ENCODE measurements around the gene ACTR1B.

ACTR1B gene

DNA sequence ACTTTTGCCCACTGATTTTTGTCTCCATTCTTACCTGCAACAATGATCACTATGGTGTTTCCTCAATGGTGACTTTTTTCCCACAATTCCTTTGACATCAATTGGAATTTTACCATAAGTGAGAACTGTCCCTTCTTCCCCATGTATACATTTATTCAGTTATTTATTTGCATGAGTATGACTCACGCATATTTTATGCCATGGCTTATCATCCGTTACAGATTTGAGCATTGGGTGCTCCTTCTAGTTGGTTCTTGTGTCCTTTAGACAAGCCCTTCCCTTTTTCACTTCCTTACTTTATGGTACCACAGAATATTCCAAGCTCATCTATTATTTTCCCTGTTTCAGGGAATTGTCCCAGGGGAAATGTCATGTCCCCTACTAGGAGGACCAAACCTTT, 10.4 kb downstream of the ACTR1B start:
- Histone ChIP-seq H3K4me3 (ENCODE audit: severe bottlenecking) (no peak overlapping the region), H3K9me3 (ENCODE audit: severe bottlenecking) (no peaks in the 10 kb centered on the region), H3K36me3 (ENCODE audit: low read depth) (peaks cover 30% of the 10 kb centered on the region), H3K27me3 (ENCODE audit: insufficient read depth, poor library complexity, severe bottlenecking) (no peaks in the 10 kb centered on the region), H3K4me1 (ENCODE audit: insufficient read depth, poor library complexity, severe bottlenecking) (no peaks in the 10 kb centered on the region), H3K27ac (ENCODE audit: poor library complexity, severe bottlenecking) (no peak overlapping the region)
- TF ChIP-seq, protein P1, sequence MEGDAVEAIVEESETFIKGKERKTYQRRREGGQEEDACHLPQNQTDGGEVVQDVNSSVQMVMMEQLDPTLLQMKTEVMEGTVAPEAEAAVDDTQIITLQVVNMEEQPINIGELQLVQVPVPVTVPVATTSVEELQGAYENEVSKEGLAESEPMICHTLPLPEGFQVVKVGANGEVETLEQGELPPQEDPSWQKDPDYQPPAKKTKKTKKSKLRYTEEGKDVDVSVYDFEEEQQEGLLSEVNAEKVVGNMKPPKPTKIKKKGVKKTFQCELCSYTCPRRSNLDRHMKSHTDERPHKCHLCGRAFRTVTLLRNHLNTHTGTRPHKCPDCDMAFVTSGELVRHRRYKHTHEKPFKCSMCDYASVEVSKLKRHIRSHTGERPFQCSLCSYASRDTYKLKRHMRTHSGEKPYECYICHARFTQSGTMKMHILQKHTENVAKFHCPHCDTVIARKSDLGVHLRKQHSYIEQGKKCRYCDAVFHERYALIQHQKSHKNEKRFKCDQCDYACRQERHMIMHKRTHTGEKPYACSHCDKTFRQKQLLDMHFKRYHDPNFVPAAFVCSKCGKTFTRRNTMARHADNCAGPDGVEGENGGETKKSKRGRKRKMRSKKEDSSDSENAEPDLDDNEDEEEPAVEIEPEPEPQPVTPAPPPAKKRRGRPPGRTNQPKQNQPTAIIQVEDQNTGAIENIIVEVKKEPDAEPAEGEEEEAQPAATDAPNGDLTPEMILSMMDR (IDR thresholded peaks at IDR 0.05; ENCODE audit: poor library complexity, severe bottlenecking), result no peak
- ATAC-seq (ENCODE audit: low read depth) (no peak), DNase-seq (ENCODE audit: low spot score) (no peak)

DNA sequence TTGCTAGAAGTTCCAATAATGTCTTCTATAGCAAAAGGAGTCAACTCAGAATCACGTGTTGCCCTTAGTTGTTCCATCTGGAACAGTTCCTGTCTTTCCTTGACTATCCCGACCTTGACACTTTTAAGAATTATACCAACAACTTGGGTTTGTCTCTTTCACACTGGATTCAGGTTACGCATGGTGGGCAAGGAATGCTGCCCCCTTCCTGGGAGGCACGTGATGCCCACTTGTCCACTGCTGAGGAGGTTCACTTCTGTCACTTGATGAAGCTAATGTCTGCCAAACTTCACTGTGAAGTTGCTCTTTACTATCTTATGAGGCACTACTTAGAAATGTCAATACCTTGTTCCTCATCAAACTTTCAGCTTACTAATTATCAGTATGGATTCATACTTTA, 12.7 kb downstream of the ACTR1B start:
- Histone ChIP-seq H3K27ac (ENCODE audit: poor library complexity, severe bottlenecking) (no peak overlapping the region), H3K4me1 (ENCODE audit: insufficient read depth, poor library complexity, severe bottlenecking) (no peaks in the 10 kb centered on the region), H3K4me3 (ENCODE audit: severe bottlenecking) (no peak overlapping the region), H3K27me3 (ENCODE audit: insufficient read depth, poor library complexity, severe bottlenecking) (no peaks in the 10 kb centered on the region), H3K36me3 (ENCODE audit: low read depth) (peaks cover 25% of the 10 kb centered on the region), H3K9me3 (ENCODE audit: severe bottlenecking) (no peaks in the 10 kb centered on the region)
- TF ChIP-seq, protein P1 (IDR thresholded peaks at IDR 0.05; ENCODE audit: poor library complexity, severe bottlenecking), result no peak
- no peak for DNase-seq (ENCODE audit: low spot score)
- ATAC-seq (ENCODE audit: low read depth), result no peak

DNA sequence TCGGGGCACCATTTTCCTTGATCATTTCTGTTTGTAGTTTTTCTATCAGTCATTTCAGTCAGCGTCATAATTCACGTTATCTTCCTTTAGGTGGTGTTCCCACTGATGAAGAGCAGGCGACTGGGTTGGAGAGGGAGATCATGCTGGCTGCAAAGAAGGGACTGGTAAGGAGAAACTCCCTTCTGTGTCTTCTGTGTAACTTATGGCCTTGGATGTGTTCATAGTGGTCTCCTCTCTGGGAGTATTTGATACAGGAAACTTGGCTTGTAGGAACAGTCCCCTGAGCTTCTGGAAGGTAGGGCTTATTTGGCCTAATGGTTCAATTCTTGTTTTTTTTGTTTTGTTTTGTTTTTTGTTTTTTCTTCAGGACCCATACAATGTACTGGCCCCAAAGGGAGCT, 16.9 kb downstream of the ACTR1B start:
- Histone ChIP-seq H3K9me3 (ENCODE audit: severe bottlenecking) (no peaks in the 10 kb centered on the region), H3K36me3 (ENCODE audit: low read depth) (peaks cover 25% of the 10 kb centered on the region), H3K27me3 (ENCODE audit: insufficient read depth, poor library complexity, severe bottlenecking) (no peaks in the 10 kb centered on the region), H3K4me1 (ENCODE audit: insufficient read depth, poor library complexity, severe bottlenecking) (no peaks in the 10 kb centered on the region), H3K27ac (ENCODE audit: poor library complexity, severe bottlenecking) (no peak overlapping the region), H3K4me3 (ENCODE audit: severe bottlenecking) (peak overlapping the region; percentile 86)
- TF ChIP-seq, protein P1 (IDR thresholded peaks at IDR 0.05; ENCODE audit: poor library complexity, severe bottlenecking), result no peak
- DNase-seq (ENCODE audit: low spot score) (no peak), ATAC-seq (ENCODE audit: low read depth) (no peak)

DNA sequence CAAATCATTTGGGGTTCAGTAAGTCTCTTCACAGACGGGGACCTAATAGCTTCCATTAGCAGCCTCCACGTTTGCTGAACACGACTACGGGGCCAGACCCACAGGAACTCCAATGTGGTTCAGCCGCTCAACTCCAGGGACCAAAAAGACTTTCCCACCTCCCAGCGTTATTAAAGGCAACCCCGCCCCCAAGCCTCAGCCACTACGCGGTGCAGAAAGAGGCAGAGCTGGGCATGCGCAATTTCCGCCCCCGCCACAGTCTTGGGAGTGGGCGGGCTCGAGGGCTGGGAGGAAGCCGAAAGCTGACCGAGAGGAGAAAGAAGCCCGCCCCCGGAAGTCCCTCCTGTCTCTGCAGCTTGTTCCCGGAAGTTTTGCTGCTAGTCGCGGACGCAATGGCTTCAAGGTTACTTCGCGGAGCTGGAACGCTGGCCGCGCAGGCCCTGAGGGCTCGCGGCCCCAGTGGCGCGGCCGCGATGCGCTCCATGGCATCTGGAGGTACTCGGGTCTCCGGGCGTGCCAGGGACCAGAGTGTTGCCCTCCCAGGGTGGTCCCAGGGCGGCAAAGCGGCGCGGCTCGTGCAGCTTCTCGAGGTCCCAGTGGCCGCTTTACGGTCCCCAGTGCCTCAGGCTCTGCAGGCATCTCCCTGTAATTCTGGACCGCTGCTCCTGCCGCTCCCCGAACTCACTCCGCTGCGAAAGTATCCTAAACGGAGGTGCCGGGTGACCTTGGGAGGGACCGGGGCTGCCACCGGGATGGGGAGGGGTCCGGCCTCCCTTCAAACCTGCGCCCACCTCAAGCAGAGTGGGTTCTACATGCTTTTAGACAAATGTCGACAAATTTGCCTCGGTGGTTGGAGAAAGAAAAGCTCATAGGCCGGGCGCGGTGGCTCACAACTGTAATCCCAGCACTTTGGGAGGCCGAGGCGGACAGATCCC, 17.9 kb downstream of the ACTR1B start, which contains the start of gene COX5B:
COX5B (plus strand) TSS at position 368 of the 935 bp plus-strand sequence; CDS start at position 393, 25 bp downstream.
- peak; percentile 97 for ATAC-seq (ENCODE audit: low read depth)
- Histone ChIP-seq H3K4me1 (ENCODE audit: insufficient read depth, poor library complexity, severe bottlenecking) (no peaks in the 10 kb centered on the region), H3K36me3 (ENCODE audit: low read depth) (peaks cover 25% of the 10 kb centered on the region), H3K27ac (ENCODE audit: poor library complexity, severe bottlenecking) (peak within 1 kb of the TSS; percentile 40), H3K27me3 (ENCODE audit: insufficient read depth, poor library complexity, severe bottlenecking) (no peaks in the 10 kb centered on the region), H3K9me3 (ENCODE audit: severe bottlenecking) (no peaks in the 10 kb centered on the region), H3K4me3 (ENCODE audit: severe bottlenecking) (peak within 1 kb of the TSS; percentile 86)
- TF ChIP-seq, protein P1 (IDR thresholded peaks at IDR 0.05; ENCODE audit: poor library complexity, severe bottlenecking), result no peak
- peak; percentile 98 for DNase-seq (ENCODE audit: low spot score)

Data from RWPE2 (cell line).